T-helper 17 cell (primary cell): Measurements from ENCODE around the gene MPEG1. TPM values are rescaled to one million over a fixed set of nuclear protein-coding genes. Genes with fewer than 3 reads are reported as not detected.

Source experiments
- ATAC-seq: fragments of 150-1000 bp; cut with Tn5 transposase; 2 replicates; pipeline ENCODE4 v1.10.0; 2021; ENCODE audit warnings: mild to moderate bottlenecking, moderate library complexity
- DNase-seq, 3 donors: peaks; one replicate each; pipeline versions ENCODE4 v3.0.0 to v3.0.0-alpha.2; 2020 to 2021
- H3K9me3 ChIP-seq: one replicate; pipeline ENCODE4 v1.7.0; 2013; ENCODE audit warnings: low read length, mild to moderate bottlenecking; ENCODE audit not compliant: control insufficient read depth, poor library complexity, severe bottlenecking
- H3K27ac Mint-ChIP-seq: one replicate; pipeline ENCODE4 v1.8.0; 2022; ENCODE audit warnings: mild to moderate bottlenecking, moderate library complexity, mixed read lengths
- H3K27me3 Mint-ChIP-seq: one replicate; pipeline ENCODE4 v1.8.0; 2022; ENCODE audit warnings: mixed read lengths
- H3K36me3 Mint-ChIP-seq: one replicate; pipeline ENCODE4 v1.8.0; 2022; ENCODE audit warnings: low read depth, mixed read lengths
- H3K4me1 Mint-ChIP-seq: one replicate; pipeline ENCODE4 v1.8.0; 2022; ENCODE audit warnings: mild to moderate bottlenecking, mixed read lengths
- H3K4me3 Mint-ChIP-seq: one replicate; pipeline ENCODE4 v1.8.0; 2022; ENCODE audit warnings: mild to moderate bottlenecking, moderate library complexity, mixed read lengths
- total RNA-seq, 4 donors: library from RNA in 2 of 4; stranded (reverse) in 2 of 4; gene quantifications; one replicate each; pipeline ENCODE4 v1.2.3 and lab custom pipeline; 2022 to 2026

Gene MPEG1
- total RNA-seq, 2 donors from 2014 or later, result 5.4 to 12.0 TPM

DNA sequence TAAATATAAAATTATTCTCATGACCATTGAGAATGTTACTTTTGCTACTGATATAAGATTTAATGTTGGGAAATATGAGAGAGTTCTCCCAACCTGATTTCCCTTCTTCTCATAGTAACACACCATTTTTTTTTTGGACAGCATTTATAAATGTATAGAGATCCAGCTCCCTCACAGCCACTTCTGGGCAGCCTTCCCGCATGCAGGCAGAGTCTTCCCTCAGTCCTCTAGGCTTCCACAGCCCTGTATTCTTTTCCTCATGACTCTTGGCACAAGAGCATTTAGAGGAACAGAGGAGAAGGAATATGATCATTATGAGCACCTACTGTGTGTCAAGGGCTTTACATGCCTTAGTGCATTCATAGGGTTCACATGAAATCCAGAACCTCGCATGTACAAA, 31.8 kb downstream of the MPEG1 start:
- DNase-seq, result no peak
- peaks cover 4% of the 10 kb centered on the region for H3K36me3 Mint-ChIP-seq
- H3K27ac Mint-ChIP-seq, result no peak overlapping the region
- H3K27me3 Mint-ChIP-seq, result peaks cover 5% of the 10 kb centered on the region
- H3K4me1 Mint-ChIP-seq, result peaks cover 5% of the 10 kb centered on the region
- H3K4me3 Mint-ChIP-seq, result no peak overlapping the region
- ATAC-seq, result no peak
- H3K9me3 ChIP-seq, result no peaks in the 10 kb centered on the region

DNA sequence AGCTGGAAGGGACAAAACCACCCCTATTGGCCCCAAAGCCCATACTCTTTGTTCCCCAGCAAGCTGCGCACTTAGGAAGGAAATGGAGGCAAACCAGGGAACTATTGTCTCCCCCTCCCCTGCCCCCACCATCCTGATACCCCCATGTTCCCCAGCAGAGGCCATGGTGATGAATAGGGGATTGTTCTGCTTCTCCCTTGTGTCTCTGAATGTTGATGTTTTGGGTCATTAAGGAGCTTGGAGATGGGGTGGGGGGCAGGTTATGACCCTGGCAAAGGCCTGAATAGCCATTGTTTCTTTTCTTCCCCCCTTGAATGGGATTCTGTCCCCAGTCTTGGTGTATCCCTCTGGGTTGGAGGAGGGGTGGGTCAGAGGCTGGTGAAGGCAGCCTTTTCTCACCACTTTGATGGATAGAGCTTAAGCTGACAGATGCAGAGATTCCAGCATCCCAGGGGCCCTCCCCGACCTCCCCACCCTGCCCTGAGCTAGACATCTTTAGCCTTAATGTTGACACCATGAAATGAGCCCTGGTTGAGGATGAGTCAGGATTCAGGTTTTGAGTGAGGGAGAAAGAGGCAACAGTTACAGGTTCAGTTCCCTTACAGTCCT, 32.5 kb downstream of the MPEG1 start:
- Mint-ChIP-seq H3K36me3 (peaks cover 4% of the 10 kb centered on the region), H3K27ac (no peak overlapping the region), H3K4me3 (no peak overlapping the region), H3K4me1 (peaks cover 5% of the 10 kb centered on the region), H3K27me3 (peaks cover 5% of the 10 kb centered on the region)
- H3K9me3 ChIP-seq, result no peaks in the 10 kb centered on the region
- ATAC-seq (no peak), DNase-seq (no peak)

DNA sequence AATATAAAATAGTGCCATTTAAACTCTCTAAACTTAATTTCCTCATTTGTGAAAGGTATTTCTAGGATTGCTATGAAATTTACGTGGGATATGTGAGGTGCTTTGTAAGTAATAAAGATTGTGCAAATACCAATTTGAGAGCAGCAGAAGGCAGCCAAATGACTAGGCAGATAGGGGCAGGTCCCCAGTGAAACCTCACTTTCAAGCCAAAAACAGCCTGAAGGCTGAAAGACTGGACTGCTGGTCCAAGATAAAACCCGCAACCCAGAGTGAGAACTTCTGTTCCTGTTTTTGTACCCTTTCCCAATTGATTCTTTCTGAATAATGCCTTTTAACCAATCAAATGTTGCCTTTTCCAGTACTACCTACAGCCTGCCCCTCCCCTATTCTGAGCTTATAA, 33.6 kb downstream of the MPEG1 start:
- peaks cover 5% of the 10 kb centered on the region for H3K27me3 Mint-ChIP-seq
- ATAC-seq (no peak), DNase-seq (no peak)
- no peak overlapping the region for H3K4me3 Mint-ChIP-seq
- peaks cover 4% of the 10 kb centered on the region for H3K36me3 Mint-ChIP-seq
- H3K9me3 ChIP-seq, result no peaks in the 10 kb centered on the region
- no peak overlapping the region for H3K27ac Mint-ChIP-seq
- peaks cover 6% of the 10 kb centered on the region for H3K4me1 Mint-ChIP-seq

DNA sequence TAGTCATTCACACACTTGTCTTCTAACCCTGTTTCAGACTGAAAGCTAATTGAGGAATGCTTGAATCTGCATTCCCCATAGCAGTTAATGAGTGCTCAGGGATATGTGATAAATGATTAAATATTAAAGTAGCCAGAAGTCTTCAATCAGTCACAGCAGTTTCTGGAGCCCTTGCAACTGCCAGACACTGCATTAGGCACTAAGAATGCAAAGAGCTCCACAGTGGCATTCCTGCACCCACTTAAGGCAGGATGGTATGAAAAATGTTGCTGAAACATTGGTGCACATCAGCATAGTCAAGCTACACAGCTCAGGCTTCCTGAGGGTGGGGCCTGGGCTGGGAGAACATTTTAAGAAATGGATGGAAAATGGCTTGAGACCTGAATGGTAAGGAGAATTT, 34.3 kb downstream of the MPEG1 start:
- H3K27ac Mint-ChIP-seq, result no peak overlapping the region
- no peaks in the 10 kb centered on the region for H3K9me3 ChIP-seq
- peaks cover 9% of the 10 kb centered on the region for H3K4me1 Mint-ChIP-seq
- H3K36me3 Mint-ChIP-seq, result peaks cover 4% of the 10 kb centered on the region
- DNase-seq (no peak), ATAC-seq (no peak)
- H3K27me3 Mint-ChIP-seq, result peaks cover 5% of the 10 kb centered on the region
- H3K4me3 Mint-ChIP-seq, result no peak overlapping the region

DNA sequence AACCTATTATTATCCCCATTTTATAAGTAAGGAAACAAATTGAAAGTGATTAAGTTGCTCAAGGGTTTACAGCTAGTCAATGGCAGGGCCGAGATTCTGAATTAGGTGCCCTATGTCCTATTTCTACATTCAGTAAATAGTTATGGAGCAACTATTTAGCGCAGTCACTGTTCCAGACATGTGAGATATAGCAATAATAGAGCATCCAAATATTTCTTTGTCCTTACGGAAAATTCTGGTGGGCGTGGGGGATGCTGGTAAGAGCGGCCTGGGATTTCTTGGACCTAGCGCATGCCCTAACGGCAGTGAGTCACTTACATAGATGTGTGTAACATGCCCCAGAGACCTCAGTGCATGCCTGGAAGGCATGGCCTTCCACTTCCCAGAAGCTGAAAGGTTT, 36.4 kb downstream of the MPEG1 start:
- no peak for ATAC-seq
- H3K9me3 ChIP-seq, result no peaks in the 10 kb centered on the region
- Mint-ChIP-seq H3K4me1 (peaks cover 16% of the 10 kb centered on the region), H3K27ac (no peak overlapping the region), H3K4me3 (no peak overlapping the region), H3K36me3 (peaks cover 4% of the 10 kb centered on the region), H3K27me3 (no peaks in the 10 kb centered on the region)
- DNase-seq, result no peak

DNA sequence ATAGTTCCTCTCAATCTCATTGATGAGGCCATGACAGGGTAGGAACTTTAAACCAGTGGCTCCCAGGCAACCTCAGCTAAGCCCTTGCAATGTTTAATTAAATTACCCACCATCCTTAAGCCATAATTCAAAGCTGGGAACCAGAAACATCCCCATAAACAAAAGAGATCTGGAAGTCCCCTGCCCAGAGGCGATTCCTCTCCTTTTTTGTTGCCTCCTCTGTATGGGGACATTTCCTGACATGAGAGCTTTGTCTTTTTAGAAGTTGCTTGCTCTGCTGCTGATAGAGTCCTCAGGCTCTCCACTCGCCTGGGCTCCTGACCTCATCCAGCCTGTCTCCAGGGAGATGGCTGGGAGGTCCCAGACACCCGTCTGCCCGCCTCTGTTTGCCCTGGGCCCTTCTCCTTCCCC, 37.6 kb downstream of the MPEG1 start:
- peaks cover 16% of the 10 kb centered on the region for H3K4me1 Mint-ChIP-seq
- H3K27me3 Mint-ChIP-seq, result no peaks in the 10 kb centered on the region
- peaks cover 4% of the 10 kb centered on the region for H3K36me3 Mint-ChIP-seq
- ATAC-seq (no peak), DNase-seq (no peak)
- H3K4me3 Mint-ChIP-seq, result no peak overlapping the region
- H3K27ac Mint-ChIP-seq, result no peak overlapping the region
- H3K9me3 ChIP-seq, result no peaks in the 10 kb centered on the region

DNA sequence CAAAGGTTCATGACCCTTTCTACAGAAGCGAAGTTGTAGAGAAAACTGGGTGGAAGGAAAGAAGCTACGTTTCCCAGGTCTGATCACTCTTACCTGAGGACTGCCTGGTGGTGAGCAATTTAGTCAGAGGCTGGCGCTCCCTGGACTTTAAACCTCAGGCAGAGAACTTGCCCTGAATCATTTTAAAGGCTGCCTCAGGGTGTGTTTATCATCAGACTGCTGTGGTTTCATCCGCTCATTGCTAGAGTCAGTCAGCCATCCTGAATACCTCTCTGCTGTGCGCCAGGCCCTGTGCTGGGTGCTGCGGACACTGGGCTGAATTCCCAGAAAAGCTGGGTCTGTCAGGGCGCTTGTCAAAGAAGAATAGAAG, 38.1 kb downstream of the MPEG1 start:
- Mint-ChIP-seq H3K27me3 (no peaks in the 10 kb centered on the region), H3K4me3 (no peak overlapping the region), H3K27ac (no peak overlapping the region), H3K4me1 (peaks cover 16% of the 10 kb centered on the region), H3K36me3 (peaks cover 4% of the 10 kb centered on the region)
- H3K9me3 ChIP-seq, result no peaks in the 10 kb centered on the region
- ATAC-seq (no peak), DNase-seq (no peak)

DNA sequence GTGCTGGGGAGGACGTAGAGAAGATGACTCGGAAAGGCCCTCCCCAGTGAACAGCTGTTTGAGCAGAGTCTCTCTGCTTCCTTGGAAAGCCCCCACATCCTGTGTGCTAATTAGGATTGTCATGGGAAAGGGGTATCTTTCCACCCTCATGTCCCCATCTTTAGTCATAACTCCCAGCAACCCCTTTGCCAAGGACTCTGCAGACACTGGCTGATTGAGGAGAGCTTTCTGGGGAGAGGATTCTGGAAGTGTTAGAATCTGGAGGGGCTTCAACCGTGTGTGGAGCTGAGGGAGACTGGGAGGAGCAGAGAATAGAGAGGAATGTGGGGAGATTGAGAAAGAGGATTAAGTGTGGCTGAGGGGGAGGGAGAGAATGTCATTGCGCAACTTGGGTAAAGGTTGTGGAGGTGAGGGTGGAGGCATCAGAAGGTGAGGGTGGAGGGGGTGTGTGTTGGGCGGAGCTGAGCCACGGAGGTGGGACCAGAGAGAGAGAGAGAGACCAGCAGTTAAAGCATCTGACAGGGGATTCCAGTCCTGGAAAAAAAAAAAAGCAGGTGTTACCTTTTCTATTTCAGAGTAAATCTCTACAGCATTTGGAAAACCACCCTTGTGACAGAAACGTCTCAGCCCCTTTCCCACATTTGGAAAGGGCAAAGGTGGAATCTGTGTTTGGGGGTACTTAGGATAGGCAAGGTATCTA, 38.6 kb downstream of the MPEG1 start:
- DNase-seq (no peak), ATAC-seq (no peak)
- no peaks in the 10 kb centered on the region for H3K27me3 Mint-ChIP-seq
- no peaks in the 10 kb centered on the region for H3K9me3 ChIP-seq
- H3K4me3 Mint-ChIP-seq, result no peak overlapping the region
- H3K4me1 Mint-ChIP-seq, result peaks cover 16% of the 10 kb centered on the region
- H3K27ac Mint-ChIP-seq, result no peak overlapping the region
- peaks cover 4% of the 10 kb centered on the region for H3K36me3 Mint-ChIP-seq

DNA sequence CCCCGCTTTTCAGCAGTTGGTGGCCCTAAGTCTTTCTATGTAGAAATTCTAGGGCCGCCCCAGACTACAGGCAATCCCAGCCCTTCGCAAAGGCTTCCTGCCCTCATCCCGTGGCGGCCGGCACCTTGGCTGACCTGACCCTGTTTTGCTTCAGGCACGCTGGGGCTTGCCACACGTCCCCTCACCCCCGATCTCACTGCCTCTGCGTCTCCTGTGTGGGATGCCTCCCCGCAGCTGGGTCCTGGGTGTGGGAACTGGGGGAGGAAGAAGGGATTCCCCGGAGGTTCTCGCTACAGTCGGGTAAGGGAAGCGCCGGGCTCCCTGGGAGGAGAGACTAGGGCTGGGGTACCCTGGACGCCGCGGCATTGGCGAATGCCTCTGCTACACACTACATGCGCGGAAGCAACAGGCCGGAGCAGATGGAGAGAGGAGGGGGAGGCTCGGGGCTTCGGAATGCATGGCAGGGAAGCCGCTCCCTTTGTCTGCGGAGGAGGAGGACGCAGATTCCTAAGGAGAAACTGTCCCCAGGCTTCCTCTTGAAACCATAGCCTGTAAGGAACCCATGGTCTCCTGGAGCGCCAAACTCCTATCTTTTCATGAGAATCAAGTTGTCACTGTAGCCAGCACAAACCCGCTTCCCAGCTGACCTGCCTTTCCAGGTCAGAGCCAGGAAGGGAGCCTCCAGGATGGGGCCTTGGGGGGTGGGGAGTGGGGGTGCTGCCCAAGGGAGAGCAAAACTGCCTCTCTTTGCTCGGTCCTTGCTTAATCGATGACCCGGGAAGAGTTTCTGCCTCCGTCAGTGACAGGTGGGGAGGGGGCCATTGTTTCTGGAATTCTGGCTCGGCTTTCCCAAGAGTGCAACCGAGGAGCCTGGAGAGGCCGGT, 39.4 kb downstream of the MPEG1 start:
- H3K27ac Mint-ChIP-seq, result peak overlapping the region; percentile 92
- H3K4me1 Mint-ChIP-seq, result peaks cover 16% of the 10 kb centered on the region
- H3K36me3 Mint-ChIP-seq, result peaks cover 4% of the 10 kb centered on the region
- no peak for ATAC-seq
- no peak for DNase-seq
- H3K27me3 Mint-ChIP-seq, result no peaks in the 10 kb centered on the region
- H3K9me3 ChIP-seq, result no peaks in the 10 kb centered on the region
- peak overlapping the region; percentile 96 for H3K4me3 Mint-ChIP-seq

DNA sequence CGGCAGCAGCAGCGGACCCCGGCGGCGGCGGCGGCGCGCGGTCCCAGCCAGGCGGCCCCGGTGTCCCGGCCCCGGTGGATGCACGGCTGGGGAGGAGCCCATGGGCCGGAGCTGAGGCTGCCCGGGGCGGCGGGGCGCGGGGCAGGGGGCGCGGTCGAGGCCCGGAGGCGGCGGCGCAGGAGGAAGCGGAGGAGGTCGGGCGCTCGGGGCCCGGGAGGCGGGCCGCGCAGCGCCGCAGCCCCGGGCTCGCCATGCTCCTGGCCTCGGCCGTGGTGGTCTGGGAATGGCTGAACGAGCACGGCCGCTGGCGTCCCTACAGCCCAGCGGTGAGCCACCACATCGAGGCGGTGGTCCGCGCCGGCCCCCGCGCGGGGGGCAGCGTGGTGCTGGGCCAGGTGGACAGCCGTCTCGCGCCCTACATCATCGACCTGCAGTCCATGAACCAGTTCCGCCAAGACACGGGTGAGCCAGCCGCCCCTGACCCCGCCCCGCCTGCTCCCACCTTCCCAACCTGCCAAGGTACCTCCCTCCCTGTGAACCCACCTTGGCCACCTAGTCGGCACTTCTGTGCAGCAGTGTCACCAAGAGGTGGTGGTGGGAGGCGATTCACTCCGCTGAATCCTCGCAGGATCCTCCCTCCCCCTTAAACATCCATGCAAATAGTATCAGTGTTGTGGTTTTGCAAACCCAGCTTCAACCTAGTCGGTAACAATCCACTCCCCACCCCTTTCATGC, 40.2 kb downstream of the MPEG1 start:
- peaks cover 14% of the 10 kb centered on the region for H3K4me1 Mint-ChIP-seq
- peak; percentile 28 for ATAC-seq
- peaks cover 2% of the 10 kb centered on the region for H3K36me3 Mint-ChIP-seq
- peak overlapping the region; percentile 96 for H3K4me3 Mint-ChIP-seq
- peak overlapping the region; percentile 92 for H3K27ac Mint-ChIP-seq
- peak in 2 of 3 donors; percentile 17 to 19 for DNase-seq
- H3K9me3 ChIP-seq, result no peaks in the 10 kb centered on the region
- H3K27me3 Mint-ChIP-seq, result no peaks in the 10 kb centered on the region

DNA sequence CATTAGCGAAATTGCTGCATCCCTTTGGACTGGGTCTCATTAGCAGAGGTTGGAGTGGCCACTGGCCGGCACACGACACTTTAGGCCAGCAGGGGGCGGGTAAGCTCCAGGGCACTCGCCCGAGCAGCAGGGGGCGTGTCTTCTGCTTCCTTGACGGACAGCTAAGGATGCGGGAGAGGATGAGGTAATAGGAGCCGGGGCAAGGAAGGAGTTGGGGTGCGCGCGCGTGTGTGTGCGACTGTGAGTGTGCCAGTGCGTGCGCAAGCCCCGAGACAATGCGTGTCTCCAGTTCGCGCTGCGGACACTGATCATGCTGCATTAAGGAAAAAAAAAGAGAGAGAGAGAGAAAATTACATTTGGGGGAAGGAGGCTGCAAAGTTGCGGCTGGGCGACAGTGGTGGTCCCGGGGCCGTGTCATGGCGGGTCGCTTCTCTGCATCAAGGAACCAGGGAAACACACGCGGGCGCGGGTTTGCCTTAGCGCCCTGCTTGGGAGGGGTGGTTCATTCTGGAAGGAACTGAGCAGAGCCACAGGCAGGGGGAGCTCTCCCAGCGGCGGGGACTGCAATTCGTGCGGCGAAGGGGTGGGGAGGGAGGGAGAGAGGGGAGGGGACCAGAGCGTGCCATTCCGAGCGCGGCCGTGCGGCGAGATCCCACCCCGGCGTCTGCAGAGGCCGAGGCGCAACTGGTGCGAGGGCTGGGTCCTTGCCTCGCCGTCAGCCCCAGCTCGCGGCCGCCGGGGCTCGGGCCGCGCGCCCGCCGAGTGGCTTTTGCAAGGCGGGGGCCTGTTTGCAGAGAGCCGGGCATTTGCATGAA, 41.0 kb downstream of the MPEG1 start, which contains the start of gene DTX4:
Gene DTX4, plus strand, starts transcription at position 625 of the 815 bp plus-strand sequence. CDS start 464 bp downstream, outside the sequence.
- Mint-ChIP-seq H3K27ac (peak within 1 kb of the TSS; percentile 92), H3K27me3 (no peaks in the 10 kb centered on the region), H3K4me1 (peaks cover 11% of the 10 kb centered on the region), H3K36me3 (no peaks in the 10 kb centered on the region), H3K4me3 (peak within 1 kb of the TSS; percentile 96)
- DNase-seq (peak; percentile 79 to 83 (median 80)), ATAC-seq (peak; percentile 90)
- no peaks in the 10 kb centered on the region for H3K9me3 ChIP-seq

DNA sequence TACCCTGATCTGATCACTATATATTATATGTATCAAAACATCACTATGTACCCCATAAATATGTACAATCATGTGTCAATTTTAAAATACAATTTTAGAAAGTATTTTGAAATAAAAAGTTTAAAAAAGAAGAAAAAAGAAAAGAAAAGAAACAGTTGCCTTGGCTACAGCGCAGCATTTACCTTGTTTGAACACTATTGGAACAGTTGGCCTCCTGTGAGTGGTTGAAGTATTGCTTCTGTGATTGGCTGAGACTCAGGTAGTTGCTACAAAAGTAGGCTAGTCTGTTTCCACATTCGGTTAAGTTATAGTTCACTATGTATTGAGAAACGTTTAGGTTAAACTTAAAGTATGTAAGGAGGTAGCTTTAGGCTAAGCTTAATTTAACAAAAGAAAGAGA, 48.7 kb downstream of the MPEG1 start:
- no peaks in the 10 kb centered on the region for H3K9me3 ChIP-seq
- no peak for DNase-seq
- no peak for ATAC-seq
- Mint-ChIP-seq H3K36me3 (no peaks in the 10 kb centered on the region), H3K27me3 (peaks cover 43% of the 10 kb centered on the region), H3K4me3 (no peak overlapping the region), H3K27ac (no peak overlapping the region), H3K4me1 (no peaks in the 10 kb centered on the region)
